ENCODE results near the gene BMP8B.

BMP8B gene

GRCh38 chr1:39717809-39718208 is 70.9 kb downstream of the BMP8B start:
- DNase-seq = no peak

GRCh38 chr1:39713557-39713956 is 75.1 kb downstream of the BMP8B start:
- no peak for DNase-seq

- DNase-seq = no peak
Measured at GRCh38 chr1:39711966-39712340, 76.7 kb downstream of the BMP8B start.

DNA sequence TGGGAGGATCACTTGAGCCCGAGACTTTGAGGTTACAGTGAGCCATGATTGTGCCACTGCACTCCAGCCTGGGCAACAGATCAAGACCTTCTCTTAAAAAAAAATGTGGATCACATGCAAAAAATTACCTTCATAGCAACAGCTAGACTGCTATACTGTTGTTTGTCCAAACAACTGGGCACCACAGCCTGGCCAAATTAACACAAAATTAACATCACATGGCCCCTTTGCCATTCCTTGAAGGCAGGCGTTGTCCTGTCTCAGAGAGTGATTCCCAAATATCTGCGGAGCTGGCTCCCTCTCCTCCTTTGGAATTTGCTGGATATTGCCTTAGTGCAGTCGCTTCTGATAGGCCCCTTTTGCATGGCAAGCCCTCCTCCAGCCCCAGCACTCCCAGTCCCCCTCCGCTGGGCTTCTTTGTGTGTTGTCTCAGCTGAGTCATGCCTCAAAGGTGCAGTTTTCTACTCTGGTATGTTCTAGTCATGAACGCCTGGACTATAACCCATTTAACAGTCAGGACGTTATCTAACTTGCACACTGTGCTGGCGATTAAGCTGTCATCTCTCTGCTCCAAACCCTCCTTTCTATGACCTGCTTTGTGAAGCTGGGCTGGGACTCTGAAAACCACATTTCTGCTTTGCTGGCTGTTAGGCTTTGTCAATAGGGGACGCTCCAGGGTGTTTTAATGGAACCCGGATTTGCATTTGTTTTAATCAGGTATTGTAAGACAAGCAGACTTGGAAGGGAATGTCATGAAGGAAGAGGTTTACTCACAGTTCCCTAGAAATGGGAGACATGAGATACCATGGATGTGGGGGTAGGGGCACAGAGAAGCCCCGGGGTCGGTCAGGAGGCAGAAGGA is 77.3 kb downstream of the BMP8B start:
- DNase-seq = no peak

- DNase-seq = no peak
Measured at GRCh38 chr1:39707506-39707905, 81.2 kb downstream of the BMP8B start.

Data from NCI-H2081 (cell line).